Breast epithelium (tissue), 4 donors: Measurements from ENCODE around the gene CDH4. TPM values are rescaled to one million over a fixed set of nuclear protein-coding genes. Genes with fewer than 3 reads are reported as not detected.
"Not testable (repeated sequence)": the region's sequence is repeated elsewhere in the genome, so short reads cannot be mapped to it uniquely, and the experiment has no call there.

Source experiments
- DNase-seq, 2 donors: peaks; one replicate each; pipeline ENCODE4 v3.0.0-alpha.2; 2019; ENCODE audit warnings: low spot score in 2 of 2
- H3K27ac ChIP-seq, 2 donors: fragments of 200-600 bp; sonication (generic) in 1 of 2; one replicate each; pipeline ENCODE4 v1.5.1; 2016 to 2019; ENCODE audit warnings: mild to moderate bottlenecking in 1 of 2
- H3K27me3 ChIP-seq, 2 donors: fragments of 200-600 bp; sonication (generic) in 1 of 2; one replicate each; pipeline versions ENCODE4 v1.5.1 to v1.6.0; 2017 to 2019; ENCODE audit warnings: control low read depth in 1 of 2, mild to moderate bottlenecking in 1 of 2
- H3K36me3 ChIP-seq: fragments of 200-600 bp; one replicate; pipeline ENCODE4 v1.5.1; 2019
- H3K4me1 ChIP-seq, 2 donors: fragments of 200-600 bp; sonication (generic); one replicate each; pipeline ENCODE4 v1.5.1; 2016 to 2019; ENCODE audit warnings: control low read depth in 1 of 2
- H3K4me3 ChIP-seq, 3 donors: fragments of 200-600 bp; sonication (generic); 1 replicate in 2 of 3; 2 replicates in 1 of 3; pipeline ENCODE4 v1.5.1; 2016 to 2019; ENCODE audit warnings: mild to moderate bottlenecking in 3 of 3, moderate library complexity in 2 of 3
- H3K9me3 ChIP-seq, 2 donors: fragments of 200-600 bp; sonication (generic) in 1 of 2; one replicate each; pipeline ENCODE4 v1.5.1; 2016 to 2019; ENCODE audit warnings: control low read depth in 1 of 2
- CTCF ChIP-seq, 3 donors: fragments of 450-650 bp; IDR thresholded peaks; one replicate each; pipeline ENCODE4 v1.5.1; 2016 to 2017; ENCODE audit warnings: antibody characterized with exemption in 3 of 3, mild to moderate bottlenecking in 3 of 3, moderate library complexity in 3 of 3
- POLR2A ChIP-seq: fragments of 450-650 bp; IDR thresholded peaks from one replicate; pipeline ENCODE4 v1.6.1; 2016; ENCODE audit warnings: antibody characterized with exemption, mild to moderate bottlenecking, moderate library complexity
- POLR2AphosphoS5 ChIP-seq, 3 donors: sonication (generic); formaldehyde crosslinking; IDR thresholded peaks; one replicate each; pipeline ENCODE4 v1.6.1; 2017; ENCODE audit warnings: antibody characterized with exemption in 3 of 3
- intact Hi-C: fragments of 100-400 bp; cut with DNase I; formaldehyde crosslinking; loops from one replicate; pipeline ENCODE4 v1.15.1; 2023; ENCODE audit warnings: low total_unique reads
- total RNA-seq, 3 donors: library from RNA; depleted of rRNA; stranded (reverse); fragments of >200 nt; gene quantifications; one replicate each; pipeline ENCODE4 v1.1.0, GENCODE V29; 2016

CDH4 gene
- total RNA-seq, 3 donors from 2014 or later: under 0.01 TPM; not detected in 2

DNA sequence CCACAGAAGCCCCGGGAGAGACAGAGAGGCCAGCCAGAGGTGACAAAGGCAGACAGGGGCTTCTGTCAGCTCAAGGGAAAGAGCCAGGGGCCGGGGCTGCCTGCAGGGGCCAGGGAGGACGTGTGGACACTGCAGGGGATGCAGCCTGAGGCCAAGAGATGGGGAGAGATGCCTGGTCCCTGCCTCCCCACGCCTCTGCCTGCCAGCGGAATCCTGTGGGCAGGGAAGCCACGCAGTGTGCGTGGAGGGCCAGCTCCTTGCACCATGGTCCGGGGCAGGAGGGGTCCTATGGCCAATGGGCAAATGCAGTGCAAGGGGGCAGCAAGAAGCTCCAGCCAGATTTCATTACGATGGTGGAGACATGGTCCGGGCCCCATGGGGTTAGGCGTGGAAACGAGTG, 224.9 kb downstream of the CDH4 start:
- Histone ChIP-seq H3K4me3 (no peak overlapping the region), H3K27ac (no peak overlapping the region), H3K4me1 (no peaks in the 10 kb centered on the region), H3K27me3 (peaks cover 0 to 8% of the 10 kb centered on the region in 2 donors), H3K36me3 (no peaks in the 10 kb centered on the region), H3K9me3 (no peaks in the 10 kb centered on the region)
- intact Hi-C loops: no loop called here
- TF ChIP-seq CTCF (IDR thresholded peaks at IDR 0.05) (no peak), POLR2AphosphoS5 (IDR thresholded peaks at IDR 0.05) (no peak), POLR2A (no peak)
- DNase-seq: no peak

DNA sequence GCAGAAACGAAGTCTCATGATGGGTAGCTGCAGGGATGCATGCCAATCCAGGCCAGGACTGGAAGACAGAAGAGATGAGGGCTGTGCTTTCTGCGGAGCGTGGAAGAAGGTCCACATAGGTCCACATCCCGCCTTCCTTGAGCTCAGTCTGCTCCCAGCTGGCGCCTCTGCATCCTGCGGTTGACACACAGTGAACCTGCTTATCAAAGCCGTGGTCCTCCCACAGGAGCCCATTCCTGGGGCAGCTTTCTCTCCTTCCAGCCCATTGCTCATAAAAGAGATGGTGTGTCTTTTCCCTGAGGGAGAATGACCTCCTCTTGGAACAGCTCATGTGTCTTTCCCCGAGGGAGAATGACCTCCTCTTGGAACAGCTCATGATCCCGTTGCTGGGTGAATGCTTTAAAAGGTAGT, 225.4 kb downstream of the CDH4 start:
- no peaks in the 10 kb centered on the region for H3K4me1 ChIP-seq
- H3K9me3 ChIP-seq: no peaks in the 10 kb centered on the region
- DNase-seq: no peak
- no peak overlapping the region for H3K4me3 ChIP-seq
- no peaks in the 10 kb centered on the region for H3K36me3 ChIP-seq
- intact Hi-C loops: no loop called here
- no peak overlapping the region for H3K27ac ChIP-seq
- H3K27me3 ChIP-seq: peaks cover 0 to 8% of the 10 kb centered on the region in 2 donors
- TF ChIP-seq CTCF (IDR thresholded peaks at IDR 0.05) (no peak), POLR2AphosphoS5 (IDR thresholded peaks at IDR 0.05) (no peak), POLR2A (no peak)

GRCh38 chr20:61478094-61478493, 226.0 kb downstream of the CDH4 start:
- peaks cover 0 to 8% of the 10 kb centered on the region in 2 donors for H3K27me3 ChIP-seq
- H3K9me3 ChIP-seq: no peaks in the 10 kb centered on the region
- no peaks in the 10 kb centered on the region for H3K36me3 ChIP-seq
- H3K27ac ChIP-seq: no peak overlapping the region
- DNase-seq: no peak
- TF ChIP-seq POLR2AphosphoS5 (IDR thresholded peaks at IDR 0.05): no peak
- TF ChIP-seq CTCF (IDR thresholded peaks at IDR 0.05): no peak
- TF ChIP-seq POLR2A: no peak
- intact Hi-C loops: no loop called here
- H3K4me3 ChIP-seq: no peak overlapping the region
- no peaks in the 10 kb centered on the region for H3K4me1 ChIP-seq

GRCh38 chr20:61478611-61479305, 226.7 kb downstream of the CDH4 start:
- TF ChIP-seq POLR2A (no peak), CTCF (IDR thresholded peaks at IDR 0.05) (no peak), POLR2AphosphoS5 (IDR thresholded peaks at IDR 0.05) (no peak)
- Histone ChIP-seq H3K27ac (no peak overlapping the region), H3K27me3 (peaks cover 0 to 8% of the 10 kb centered on the region in 2 donors), H3K9me3 (no peaks in the 10 kb centered on the region), H3K4me1 (no peaks in the 10 kb centered on the region), H3K4me3 (no peak overlapping the region), H3K36me3 (no peaks in the 10 kb centered on the region)
- DNase-seq: no peak
- intact Hi-C loops: no loop called here

DNA sequence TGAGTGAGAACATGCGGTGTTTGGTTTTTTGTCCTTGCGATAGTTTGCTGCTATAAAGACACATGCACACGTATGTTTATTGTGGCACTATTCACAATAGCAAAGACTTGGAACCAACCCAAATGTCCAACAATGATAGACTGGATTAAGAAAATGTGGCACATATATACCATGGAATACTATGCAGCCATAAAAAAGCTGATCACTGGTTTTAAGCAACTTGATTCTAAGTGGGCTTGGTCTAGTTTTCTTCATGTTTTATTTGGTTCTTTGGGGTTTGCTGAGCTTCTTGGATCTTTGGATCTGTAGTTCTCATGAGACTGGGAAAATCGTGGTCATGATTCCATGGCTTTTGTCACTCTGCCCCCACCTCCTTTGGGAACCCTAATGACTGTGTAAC, 227.4 kb downstream of the CDH4 start:
- H3K27me3 ChIP-seq, H3K4me1 ChIP-seq, H3K27ac ChIP-seq, H3K4me3 ChIP-seq, H3K36me3 ChIP-seq, intact Hi-C loops, DNase-seq, H3K9me3 ChIP-seq: not testable (repeated sequence)
